HG03066 (cell line): Measurements from ENCODE around the gene AGXT.

Experiments used
- ATAC-seq: cut with Tn5 transposase; IDR thresholded peaks from one replicate; pipeline ENCODE4 v1.9.1; 2021; ENCODE audit warnings: low read depth; ENCODE audit not compliant: unreplicated experiment

Gene AGXT

GRCh38 chr2:240868286-240869108 is at the start of gene AGXT:
AGXT (plus strand) TSS chr2:240868824; CDS start chr2:240868866, 42 bp downstream.
- no peak for ATAC-seq

DNA sequence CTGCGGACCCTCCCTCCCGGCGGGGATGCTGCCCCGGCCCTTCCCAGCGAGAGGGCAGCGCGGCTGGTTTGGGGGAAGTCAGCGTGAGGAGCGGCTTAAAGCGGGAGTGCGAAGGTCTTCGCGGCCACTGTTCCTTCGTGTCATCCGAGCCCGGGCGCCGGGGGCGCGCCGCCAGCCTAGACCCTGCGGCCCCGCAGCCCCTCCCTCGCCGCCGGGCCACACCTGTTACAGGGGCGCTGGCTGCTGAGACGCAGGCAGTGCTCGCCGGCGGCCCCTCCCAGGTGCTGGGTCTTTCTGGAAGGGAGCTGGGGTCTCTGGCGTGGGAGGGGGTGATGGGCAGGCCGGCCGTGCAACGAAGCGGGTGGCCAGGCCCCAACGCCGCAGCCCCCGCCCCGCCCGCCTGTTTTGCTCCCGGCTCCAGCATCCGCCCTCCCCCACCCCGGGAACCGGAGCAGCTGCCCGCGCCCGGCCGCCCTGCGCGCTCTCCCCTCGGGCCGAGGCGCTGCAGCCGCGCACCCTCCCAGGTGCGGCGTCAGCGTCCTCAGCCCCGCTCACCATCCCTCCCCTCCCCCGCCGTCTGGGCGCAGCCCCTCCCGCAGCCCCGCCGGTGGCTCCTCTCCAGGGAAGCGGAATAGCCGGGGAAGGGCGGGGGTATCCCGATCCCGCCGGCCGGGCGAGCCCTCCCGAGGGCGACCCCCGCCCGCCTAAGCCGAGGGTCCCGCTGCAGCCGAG is 49.3 kb upstream of the AGXT start:
- no peak for ATAC-seq

DNA sequence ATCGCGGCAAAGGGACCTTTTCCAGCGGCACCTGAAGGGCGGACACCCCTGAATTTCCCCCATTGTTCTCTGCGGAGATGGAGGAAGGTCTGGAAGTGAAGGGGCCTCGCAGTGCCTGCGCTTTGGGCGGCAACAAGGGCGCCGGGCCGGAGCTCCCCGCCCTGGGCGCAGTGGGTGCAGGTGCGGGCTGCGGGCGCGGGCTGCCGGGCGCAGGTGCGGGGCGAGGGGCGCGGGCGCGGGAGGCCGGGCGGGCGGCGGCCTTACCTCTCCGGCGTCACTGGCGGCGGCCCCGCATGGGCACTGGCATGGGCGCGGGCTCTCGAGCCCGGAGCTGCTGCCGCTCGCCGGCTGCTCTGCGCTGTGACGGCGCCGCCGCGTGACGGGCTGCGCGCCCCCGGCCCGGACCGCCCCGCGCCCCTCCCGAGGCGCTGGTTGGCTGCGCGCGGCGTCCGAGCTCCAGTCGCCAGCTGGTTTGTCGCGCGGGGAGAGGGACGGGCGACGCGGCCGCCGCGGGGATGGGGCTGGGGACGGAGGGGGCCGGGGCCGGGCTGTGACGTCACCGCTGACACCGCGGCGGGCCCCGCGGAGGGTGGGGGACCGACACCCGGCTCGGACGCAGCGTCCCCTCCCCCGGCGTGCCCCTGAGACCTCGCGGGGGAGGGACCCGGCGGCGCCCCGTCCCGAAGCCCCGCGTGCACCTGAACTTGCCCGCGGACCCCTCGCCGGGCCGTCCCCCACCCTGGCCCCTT is 48.6 kb upstream of the AGXT start, which contains the start of gene KIF1A:
Gene KIF1A, minus strand, starts transcription at position 362 of the 749 bp plus-strand sequence. CDS start 22,467 bp downstream, outside the sequence.
- no peak for ATAC-seq

DNA sequence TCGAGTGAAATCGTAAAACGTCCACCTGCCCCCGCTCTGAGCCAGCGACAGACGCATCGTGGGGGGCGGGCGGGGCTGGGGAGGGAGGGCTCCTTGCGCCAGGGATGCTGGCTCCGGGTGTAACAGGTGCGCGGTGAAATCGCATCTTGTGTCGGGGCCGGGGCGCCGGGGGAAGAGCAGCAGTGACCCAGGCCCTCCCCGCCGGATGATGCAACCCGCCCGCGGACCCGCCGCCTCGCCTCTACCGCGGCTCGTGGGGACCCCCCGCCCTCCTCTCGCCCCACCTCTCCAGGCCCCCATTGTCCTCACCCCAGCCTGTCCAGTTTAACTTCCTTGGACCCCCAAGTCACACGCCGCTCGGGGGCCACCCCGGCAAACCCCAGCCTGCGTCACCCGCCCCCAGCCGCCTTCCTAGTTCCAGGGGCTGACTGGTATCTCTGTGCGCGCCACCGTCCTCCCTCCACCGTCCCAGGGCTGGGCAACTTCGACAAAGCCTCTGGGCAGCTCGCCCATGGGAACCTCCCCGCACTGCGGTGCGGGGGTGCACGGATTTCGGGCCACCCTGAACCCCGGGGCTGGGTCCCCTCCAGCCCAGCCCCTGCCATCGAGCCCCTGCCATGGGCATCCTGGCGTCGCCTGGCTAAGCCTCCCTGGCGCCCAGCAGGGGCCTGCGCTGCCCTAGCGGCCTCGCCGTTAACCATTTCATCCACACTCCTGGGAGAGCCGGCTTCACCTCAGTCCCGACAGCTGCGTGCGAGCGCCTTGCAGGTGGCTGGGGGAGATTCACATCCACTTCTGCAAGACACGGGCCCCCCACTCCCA is 47.8 kb upstream of the AGXT start:
- no peak for ATAC-seq

DNA sequence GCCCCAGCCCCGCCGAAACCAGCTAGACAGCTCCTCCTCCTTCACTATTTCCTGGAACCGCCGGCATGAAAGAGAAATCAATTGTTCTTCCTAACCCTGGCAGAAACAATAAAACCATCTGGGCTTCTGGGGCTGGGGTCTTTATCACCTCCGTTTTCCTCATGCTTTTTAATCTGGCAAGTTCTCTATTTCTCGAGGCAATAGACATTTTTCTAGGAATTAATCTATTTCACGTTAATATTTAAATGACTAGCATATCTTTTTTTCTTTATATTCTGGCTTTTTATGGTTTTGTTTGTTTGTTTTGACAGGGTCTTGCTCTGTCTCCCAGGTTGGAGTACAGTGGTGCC is 47.2 kb upstream of the AGXT start:
- ATAC-seq = no peak

- no peak for ATAC-seq
These were observed 46.3 kb upstream of the AGXT start for GRCh38 chr2:240822280-240822847.

- ATAC-seq = no peak
These were observed 44.9 kb upstream of the AGXT start for GRCh38 chr2:240823449-240824336.

- ATAC-seq = no peak
These were observed 43.1 kb upstream of the AGXT start for GRCh38 chr2:240825476-240825875.

DNA sequence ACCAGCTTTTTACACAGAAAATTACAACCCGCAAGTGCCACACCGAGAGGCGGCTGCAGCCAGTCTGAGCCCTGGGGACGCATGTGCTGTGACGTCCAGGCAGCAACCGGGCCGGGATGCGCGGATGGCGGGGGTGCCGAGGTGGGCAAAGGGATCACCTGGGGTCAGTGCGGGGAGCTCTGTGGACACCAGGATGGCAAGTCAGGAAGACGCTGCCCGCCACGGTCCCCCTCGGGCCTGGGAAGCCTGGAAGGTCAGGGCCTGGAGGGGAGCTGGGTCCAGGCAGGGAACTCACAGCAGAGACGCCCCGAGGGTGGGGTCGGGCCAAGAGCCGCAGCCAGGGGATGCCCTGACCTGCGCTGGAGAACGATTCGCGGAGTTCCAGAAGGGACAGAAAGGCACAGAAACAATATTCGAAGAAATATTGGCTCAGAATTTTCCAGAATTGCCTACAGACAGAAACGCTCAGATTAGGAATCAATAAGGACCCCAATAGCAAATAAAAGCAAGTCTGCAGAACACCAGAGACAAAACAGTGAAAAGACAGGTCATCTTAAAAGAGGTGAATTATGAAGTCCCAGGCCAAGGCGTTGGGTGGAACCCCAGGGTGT is 36.9 kb upstream of the AGXT start:
- no peak for ATAC-seq

- ATAC-seq = no peak
These were observed 36.4 kb upstream of the AGXT start for GRCh38 chr2:240832205-240832727.

DNA sequence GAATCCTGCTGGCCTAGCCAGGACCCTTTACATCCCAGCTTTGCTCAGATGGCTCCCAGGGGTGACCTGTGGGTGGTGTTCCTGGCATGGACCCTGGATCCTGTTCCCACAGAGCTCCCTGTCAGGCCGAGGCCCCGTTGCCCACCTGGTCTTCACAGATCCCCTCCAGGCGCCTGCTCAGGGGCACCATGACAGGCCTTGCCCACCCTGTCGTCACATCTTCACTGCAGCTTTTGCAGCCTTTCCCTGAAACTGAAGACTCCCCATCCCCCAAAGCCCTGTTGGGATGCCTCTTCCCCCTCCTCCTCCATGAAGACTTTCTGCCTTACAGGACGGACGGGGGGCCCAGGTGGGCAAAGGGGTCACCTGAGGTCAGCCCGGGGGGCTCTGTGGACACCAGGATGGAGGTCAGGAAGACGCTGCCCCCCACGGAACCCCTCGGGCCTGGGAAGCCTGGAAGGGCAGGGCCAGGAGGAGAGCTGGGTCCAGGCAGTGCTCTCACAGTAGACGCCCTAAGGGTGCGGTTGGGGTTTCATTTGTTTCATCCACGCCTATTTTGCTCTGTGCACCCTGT is 35.6 kb upstream of the AGXT start:
- no peak for ATAC-seq

DNA sequence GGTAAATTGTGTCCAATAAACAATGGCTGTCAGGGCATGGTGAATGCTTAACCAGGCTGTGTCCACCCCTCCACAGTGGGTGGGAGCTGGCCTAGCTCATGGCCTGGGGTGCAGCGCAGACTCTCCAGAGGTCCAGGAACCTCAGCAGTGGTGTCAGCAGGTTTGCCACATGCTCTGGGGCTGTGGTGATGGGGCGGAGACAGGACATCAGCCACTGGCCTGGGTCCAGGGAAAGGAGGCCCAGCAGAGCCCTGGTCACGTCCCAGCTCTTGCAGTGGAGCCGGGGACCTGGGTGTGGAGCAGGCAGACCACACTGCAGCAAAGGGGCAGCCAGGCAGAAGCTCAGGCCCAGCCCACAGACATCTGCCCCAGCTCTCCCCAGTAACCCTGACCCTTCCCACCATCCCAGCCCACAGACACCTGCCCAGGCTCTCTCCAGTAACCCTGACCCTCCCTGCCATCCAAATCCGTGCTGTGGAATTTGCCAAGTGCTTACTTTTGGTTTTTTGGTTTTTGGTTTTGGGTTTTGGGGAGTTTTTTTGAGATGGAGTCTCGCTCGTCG is 34.8 kb upstream of the AGXT start:
- no peak for ATAC-seq

GRCh38 chr2:240834377-240834975 is 34.1 kb upstream of the AGXT start:
- no peak for ATAC-seq

GRCh38 chr2:240835528-240835927 is 33.1 kb upstream of the AGXT start:
- no peak for ATAC-seq

GRCh38 chr2:240836781-240837467 is 31.7 kb upstream of the AGXT start:
- no peak for ATAC-seq

GRCh38 chr2:240837621-240838020 is 31.0 kb upstream of the AGXT start:
- ATAC-seq = no peak
